NB4 (cell line): ENCODE data around the gene SPRED3.
"Not testable (repeated sequence)": the region's sequence is repeated elsewhere in the genome, so short reads cannot be mapped to it uniquely, and the experiment has no call there.

ENCODE experiments used
- DNase-seq: peaks from one replicate; pipeline ENCODE4 v3.0.0; 2010; ENCODE audit warnings: low read depth
- H3K4me3 ChIP-seq: one replicate; pipeline ENCODE4 v1.5.1; 2011; ENCODE audit warnings: mild to moderate bottlenecking, low read depth, low read length, moderate library complexity
- MAX ChIP-seq: IDR thresholded peaks from 2 replicates; pipeline ENCODE4 v1.6.1; 2011; ENCODE audit warnings: low read depth, low read length
- MYC ChIP-seq: IDR thresholded peaks from 2 replicates; pipeline ENCODE4 v1.6.1; 2011; ENCODE audit warnings: low read depth, low read length
- POLR2A ChIP-seq: IDR thresholded peaks from 2 replicates; pipeline ENCODE4 v1.6.1; 2011; ENCODE audit warnings: mild to moderate bottlenecking; ENCODE audit not compliant: insufficient read length; ENCODE audit errors: extremely low read depth
- TF ChIP-seq, protein P1 (sequence below): IDR thresholded peaks from one replicate; pipeline ENCODE4 v1.5.1; 2012; ENCODE audit warnings: low read depth, low read length

Gene SPRED3

DNA sequence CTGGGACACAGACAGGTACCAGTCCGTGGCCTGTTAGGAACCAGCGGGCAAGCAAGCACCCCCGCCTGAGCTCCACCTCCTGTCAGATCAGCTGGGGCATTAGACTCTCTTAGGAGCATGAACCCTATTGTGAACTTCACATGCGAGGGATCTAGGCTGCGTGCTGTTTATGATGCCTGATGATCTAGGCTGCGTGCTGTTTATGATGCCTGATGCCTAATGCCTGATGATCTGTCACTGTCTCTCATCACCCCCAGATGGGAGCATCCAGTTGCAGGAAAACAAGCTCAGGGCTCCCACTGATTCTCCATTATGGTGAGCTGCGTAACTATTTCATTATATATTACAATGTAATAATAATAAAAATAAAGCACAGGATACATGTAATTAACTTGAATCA lies 33.9 kb downstream of the SPRED3 start:
- no peak for DNase-seq
- TF ChIP-seq, protein P1, sequence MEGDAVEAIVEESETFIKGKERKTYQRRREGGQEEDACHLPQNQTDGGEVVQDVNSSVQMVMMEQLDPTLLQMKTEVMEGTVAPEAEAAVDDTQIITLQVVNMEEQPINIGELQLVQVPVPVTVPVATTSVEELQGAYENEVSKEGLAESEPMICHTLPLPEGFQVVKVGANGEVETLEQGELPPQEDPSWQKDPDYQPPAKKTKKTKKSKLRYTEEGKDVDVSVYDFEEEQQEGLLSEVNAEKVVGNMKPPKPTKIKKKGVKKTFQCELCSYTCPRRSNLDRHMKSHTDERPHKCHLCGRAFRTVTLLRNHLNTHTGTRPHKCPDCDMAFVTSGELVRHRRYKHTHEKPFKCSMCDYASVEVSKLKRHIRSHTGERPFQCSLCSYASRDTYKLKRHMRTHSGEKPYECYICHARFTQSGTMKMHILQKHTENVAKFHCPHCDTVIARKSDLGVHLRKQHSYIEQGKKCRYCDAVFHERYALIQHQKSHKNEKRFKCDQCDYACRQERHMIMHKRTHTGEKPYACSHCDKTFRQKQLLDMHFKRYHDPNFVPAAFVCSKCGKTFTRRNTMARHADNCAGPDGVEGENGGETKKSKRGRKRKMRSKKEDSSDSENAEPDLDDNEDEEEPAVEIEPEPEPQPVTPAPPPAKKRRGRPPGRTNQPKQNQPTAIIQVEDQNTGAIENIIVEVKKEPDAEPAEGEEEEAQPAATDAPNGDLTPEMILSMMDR, result no peak
- no peak for TF ChIP-seq POLR2A
- H3K4me3 ChIP-seq, result no peak overlapping the region

DNA sequence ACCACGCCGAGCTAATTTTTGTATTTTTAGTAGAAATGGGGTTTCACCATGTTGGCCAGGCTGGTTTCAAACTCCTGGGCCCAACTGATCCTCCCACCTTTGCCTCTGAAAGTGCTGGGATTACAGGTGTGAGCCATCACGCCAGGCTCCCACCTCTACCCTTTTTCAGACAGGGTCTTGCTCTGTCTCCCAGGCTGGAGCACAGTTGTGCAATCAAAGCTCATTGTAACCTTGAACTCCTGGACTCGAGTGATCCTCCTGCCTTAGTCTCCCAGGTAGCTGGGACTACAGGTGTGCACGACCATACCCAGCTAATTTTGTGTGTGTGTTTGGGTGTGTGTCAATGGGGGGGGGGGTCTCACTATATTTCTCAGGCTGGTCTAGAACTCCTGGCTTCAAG lies 35.8 kb downstream of the SPRED3 start:
- DNase-seq, result no peak
- TF ChIP-seq POLR2A (no peak), MAX (no peak), MYC (no peak)
- TF ChIP-seq, protein P1, result no peak
- H3K4me3 ChIP-seq, result no peak overlapping the region

DNA sequence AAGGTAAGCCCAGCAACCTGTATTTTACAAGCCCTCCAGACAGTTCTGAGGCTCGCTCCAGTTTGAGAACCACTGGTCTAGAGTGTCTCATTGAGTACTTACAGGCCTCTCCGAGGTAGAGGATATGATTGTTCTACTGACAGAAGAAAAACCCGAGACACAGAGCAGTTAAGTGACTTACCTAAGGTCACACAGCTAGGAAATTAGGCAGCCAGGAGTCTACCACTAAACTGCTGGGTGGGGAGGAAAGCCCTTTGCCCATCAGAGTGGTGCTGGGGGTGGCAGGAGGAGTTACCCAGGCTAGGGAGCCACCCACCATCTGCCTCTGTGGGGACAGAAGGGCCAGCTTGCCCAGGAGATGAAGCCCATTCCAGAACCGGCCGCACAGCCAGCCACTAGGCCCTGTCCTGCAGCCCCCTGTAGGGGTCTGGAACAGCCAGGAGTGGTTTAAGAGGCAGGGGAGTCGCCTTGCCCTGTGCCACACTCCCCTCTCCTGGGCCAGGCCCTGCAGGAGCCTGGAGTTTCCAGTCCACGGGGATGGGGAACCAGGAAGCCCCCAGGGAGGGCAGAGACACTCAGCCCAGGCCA lies 36.8 kb downstream of the SPRED3 start:
- TF ChIP-seq MYC, result no peak
- TF ChIP-seq POLR2A, result no peak
- TF ChIP-seq, protein P1, result no peak
- no peak overlapping the region for H3K4me3 ChIP-seq
- peak; percentile 14 for DNase-seq

DNA sequence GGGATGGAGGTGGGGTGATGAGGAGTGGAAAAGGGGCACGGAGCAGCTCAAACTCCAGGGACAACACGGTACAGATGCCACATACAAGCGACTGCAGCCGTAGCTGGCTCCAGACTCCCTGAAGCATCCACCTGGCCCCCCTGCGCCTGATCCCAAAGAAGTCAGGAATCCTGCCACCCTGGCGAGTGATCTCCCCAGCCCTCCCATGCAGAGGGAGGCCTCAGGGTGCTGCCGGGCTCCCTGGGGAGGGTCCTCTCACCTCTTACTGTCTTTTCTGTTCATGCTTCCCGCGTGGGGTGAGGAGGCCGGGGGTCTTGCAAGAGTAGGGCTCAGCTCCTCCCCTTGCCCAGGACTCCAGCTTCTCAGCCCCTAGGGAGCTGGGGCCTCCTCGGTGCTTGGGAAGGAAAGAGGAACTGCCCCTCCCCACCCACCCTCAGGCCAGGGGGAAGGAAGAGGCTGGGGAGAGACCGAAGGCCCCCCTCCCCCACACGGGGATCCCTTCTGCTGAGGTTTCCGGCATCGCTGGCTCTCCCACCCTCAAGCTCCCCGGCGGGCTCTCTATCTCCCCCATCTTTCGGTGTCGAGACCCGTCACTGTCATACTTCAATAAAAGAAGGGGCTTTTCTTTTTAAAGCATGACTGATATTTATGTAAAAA lies 37.4 kb downstream of the SPRED3 start, which contains the start of gene RASGRP4:
Gene RASGRP4, minus strand, starts transcription at position 410 of the 657 bp plus-strand sequence. Its CDS starts 128 bp downstream, at position 282.
- H3K4me3 ChIP-seq, result no peak within 1 kb of the TSS
- DNase-seq, result peak; percentile 93
- TF ChIP-seq MAX, result no peak
- TF ChIP-seq POLR2A, result no peak
- no peak for TF ChIP-seq MYC
- TF ChIP-seq, protein P1, result no peak

GRCh38 chr19:38427035-38427677 lies 38.7 kb downstream of the SPRED3 start:
- DNase-seq, H3K4me3 ChIP-seq: not testable (repeated sequence)

GRCh38 chr19:38429055-38429810 lies 40.7 kb downstream of the SPRED3 start:
- TF ChIP-seq, protein P1, result no peak
- TF ChIP-seq POLR2A, result no peak
- TF ChIP-seq MAX, result no peak
- TF ChIP-seq MYC, result no peak
- no peak overlapping the region for H3K4me3 ChIP-seq
- DNase-seq, result no peak
